Adrenal gland (tissue), 5 donors: ENCODE data around the gene ST6GALNAC3.

Source experiments
- POLR2A ChIP-seq, 2 donors: fragments of 450-650 bp; IDR thresholded peaks; one replicate each; pipeline ENCODE4 v1.6.1; 2017; ENCODE audit warnings: antibody characterized with exemption in 2 of 2, mild to moderate bottlenecking in 2 of 2, moderate library complexity in 1 of 2
- TF ChIP-seq, protein P1 (sequence below), 6 experiments: fragments of 450-650 bp in 4 of 6; fragments of 200-600 bp in 2 of 6; sonication (generic) in 1 of 6; IDR thresholded peaks; 1 replicate in 5 of 6; 2 replicates in 1 of 6; pipeline versions ENCODE4 v1.5.1 to v1.8.0; 2016 to 2021; ENCODE audit warnings: antibody characterized with exemption in 6 of 6, mild to moderate bottlenecking in 2 of 6, moderate library complexity in 1 of 6
- donor health status: DM: no; HTN: no; CAD: no.

DNA sequence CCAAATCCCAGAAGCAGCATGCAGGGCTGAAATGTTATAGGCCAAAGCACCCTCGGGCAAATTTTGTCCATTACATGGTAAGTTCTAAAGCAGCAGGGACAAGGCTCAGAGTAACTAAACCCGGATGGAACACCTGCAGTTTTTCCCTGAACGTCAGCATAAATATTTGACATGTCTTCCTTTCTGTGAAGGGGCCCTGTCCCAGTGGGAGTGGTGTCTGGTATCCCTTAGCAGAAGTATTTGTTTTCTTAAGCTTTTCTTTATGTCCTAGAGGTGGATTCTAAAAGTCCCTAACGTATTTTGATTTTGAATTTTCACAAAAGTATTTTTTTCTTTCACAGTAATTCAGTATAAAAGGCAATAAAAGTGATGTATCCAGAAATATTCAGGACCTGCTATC is 223.9 kb downstream of the ST6GALNAC3 start:
- TF ChIP-seq, protein P1, sequence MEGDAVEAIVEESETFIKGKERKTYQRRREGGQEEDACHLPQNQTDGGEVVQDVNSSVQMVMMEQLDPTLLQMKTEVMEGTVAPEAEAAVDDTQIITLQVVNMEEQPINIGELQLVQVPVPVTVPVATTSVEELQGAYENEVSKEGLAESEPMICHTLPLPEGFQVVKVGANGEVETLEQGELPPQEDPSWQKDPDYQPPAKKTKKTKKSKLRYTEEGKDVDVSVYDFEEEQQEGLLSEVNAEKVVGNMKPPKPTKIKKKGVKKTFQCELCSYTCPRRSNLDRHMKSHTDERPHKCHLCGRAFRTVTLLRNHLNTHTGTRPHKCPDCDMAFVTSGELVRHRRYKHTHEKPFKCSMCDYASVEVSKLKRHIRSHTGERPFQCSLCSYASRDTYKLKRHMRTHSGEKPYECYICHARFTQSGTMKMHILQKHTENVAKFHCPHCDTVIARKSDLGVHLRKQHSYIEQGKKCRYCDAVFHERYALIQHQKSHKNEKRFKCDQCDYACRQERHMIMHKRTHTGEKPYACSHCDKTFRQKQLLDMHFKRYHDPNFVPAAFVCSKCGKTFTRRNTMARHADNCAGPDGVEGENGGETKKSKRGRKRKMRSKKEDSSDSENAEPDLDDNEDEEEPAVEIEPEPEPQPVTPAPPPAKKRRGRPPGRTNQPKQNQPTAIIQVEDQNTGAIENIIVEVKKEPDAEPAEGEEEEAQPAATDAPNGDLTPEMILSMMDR (IDR thresholded peaks at IDR 0.05), result no peak
- TF ChIP-seq POLR2A (IDR thresholded peaks at IDR 0.05), result no peak
